Heart left ventricle (tissue), 13 donors: ENCODE data around the gene MRPL55.

Source experiments
- CTCF ChIP-seq, 12 donors: fragments of 200-600 bp; sonication (generic) in 4 of 12; IDR thresholded peaks; one replicate each; pipeline versions ENCODE4 v1.5.0 to v1.8.0; 2018 to 2022; ENCODE audit warnings: antibody characterized with exemption in 12 of 12, mild to moderate bottlenecking in 5 of 12
- POLR2A ChIP-seq, 2 donors: fragments of 450-650 bp; IDR thresholded peaks; one replicate each; pipeline ENCODE4 v1.6.1; 2017; ENCODE audit warnings: antibody characterized with exemption in 2 of 2, mild to moderate bottlenecking in 2 of 2, moderate library complexity in 2 of 2
- donor health status: ischemic (EF 13 %, LVEDD 7.1; RV severe dilation, severe dysfunction).
- donor health status: DM: no; HTN: yes; CAD: no.
- donor health status: DM: no; HTN: no; CAD: no.
- donor health status: ischemic (EF 25% LVEDD 6.9; RV normal size, moderate dysfunction).
- donor health status: ischemic (EF 25% LVEDD 5.7; RV mildly dilated, moderate dysfunction).
- donor health status: ischemic (EF 35%, LVEDD 5.7; RV mildly dilated, moderate dysfunction).
- donor health status: nonischemic (EF 11% LVEDD 7.7; RV severe dilation, severe dysfunction).
- donor health status: DM: yes; HTN: yes; CAD: no.
- donor health status: PGD.
- donor health status: ischemic (EF 29% LVEDD 5.4; RV normal size, mild dysfunction).
- donor health status: nonischemic (EF 23%, LVEDD 6.1; RV moderate dilation, normal function).

- no peak for TF ChIP-seq CTCF (IDR thresholded peaks at IDR 0.05)
- no peak for TF ChIP-seq POLR2A (IDR thresholded peaks at IDR 0.05)
These were observed 43.4 kb downstream of the MRPL55 start for GRCh38 chr1:228065543-228066347.
